Keratinocyte (primary cell): ENCODE measurements around the gene GSG1. TPM values are rescaled to one million over a fixed set of nuclear protein-coding genes. Genes with fewer than 3 reads are reported as not detected.

Experiments
- DNase-seq: peaks from one replicate; pipeline ENCODE4 v3.0.0-alpha.2; 2011; ENCODE audit warnings: low read depth, missing footprints, low spot score
- FAIRE-seq: peaks from 2 replicates; lab custom pipeline; 2011; peaks lifted over from hg19 to GRCh38; lab: Jason Lieb, UNC
- H2AFZ ChIP-seq: 2 replicates; pipeline ENCODE4 v1.6.0; 2012; ENCODE audit warnings: low read length, control low read depth, inconsistent platforms; ENCODE audit not compliant: control insufficient read depth
- H3K27ac ChIP-seq: 2 replicates; pipeline ENCODE4 v1.5.1; 2011; ENCODE audit warnings: low read length; ENCODE audit not compliant: control insufficient read depth, insufficient read depth
- H3K27me3 ChIP-seq: 3 replicates; pipeline ENCODE4 v1.6.0; 2011; ENCODE audit warnings: low read length; ENCODE audit not compliant: control insufficient read depth, insufficient read depth; ENCODE audit errors: extremely low read depth
- H3K36me3 ChIP-seq, 2 experiments: 2 replicates in 1 of 2; 3 replicates in 1 of 2; pipeline ENCODE4 v1.5.1; 2011; ENCODE audit warnings: low read length in 2 of 2, mild to moderate bottlenecking in 1 of 2; ENCODE audit not compliant: control insufficient read depth in 2 of 2, insufficient read depth in 2 of 2; ENCODE audit errors: extremely low read depth in 1 of 2
- H3K4me1 ChIP-seq: 3 replicates; pipeline ENCODE4 v1.5.1; 2011; ENCODE audit warnings: low read length; ENCODE audit not compliant: control insufficient read depth, insufficient read depth; ENCODE audit errors: extremely low read depth
- H3K4me2 ChIP-seq: 3 replicates; pipeline ENCODE4 v1.6.0; 2011; ENCODE audit warnings: low read depth, low read length; ENCODE audit not compliant: control insufficient read depth, insufficient read depth; ENCODE audit errors: extremely low read depth
- H3K4me3 ChIP-seq, 3 experiments: fragments of 200-600 bp in 1 of 3; sonication (generic) in 1 of 3; 2 replicates in 2 of 3; 3 replicates in 1 of 3; pipeline ENCODE4 v1.5.1; 2011 to 2016; ENCODE audit warnings: low read length in 3 of 3, mild to moderate bottlenecking in 3 of 3, control low read depth in 2 of 3, inconsistent platforms in 1 of 3, low read depth in 1 of 3, mixed read lengths in 1 of 3, mixed run types in 1 of 3, moderate library complexity in 1 of 3; ENCODE audit not compliant: control insufficient read depth in 2 of 3, insufficient read depth in 2 of 3; ENCODE audit errors: extremely low read depth in 1 of 3
- H3K79me2 ChIP-seq: 2 replicates; pipeline ENCODE4 v1.6.0; 2012; ENCODE audit warnings: low read length; ENCODE audit not compliant: control insufficient read depth, insufficient read depth
- H3K9ac ChIP-seq: 3 replicates; pipeline ENCODE4 v1.6.0; 2011; ENCODE audit warnings: low read length; ENCODE audit not compliant: control insufficient read depth, insufficient read depth; ENCODE audit errors: extremely low read depth
- H3K9me1 ChIP-seq: 3 replicates; pipeline ENCODE4 v1.6.0; 2011; ENCODE audit warnings: low read length; ENCODE audit not compliant: control insufficient read depth, insufficient read depth; ENCODE audit errors: extremely low read depth
- H3K9me3 ChIP-seq: 2 replicates; pipeline ENCODE4 v1.5.1; 2012; ENCODE audit warnings: low read depth, low read length; ENCODE audit not compliant: control insufficient read depth
- H4K20me1 ChIP-seq: 3 replicates; pipeline ENCODE4 v1.6.0; 2011; ENCODE audit warnings: low read length; ENCODE audit not compliant: control insufficient read depth, insufficient read depth; ENCODE audit errors: extremely low read depth
- CTCF ChIP-seq, 3 experiments: IDR thresholded peaks in 1 of 3; conservative IDR thresholded peaks in 1 of 3; optimal IDR thresholded peaks in 1 of 3; 2 replicates in 2 of 3; 3 replicates in 1 of 3; pipeline versions ENCODE3 to v1.5.1; 2011; ENCODE audit warnings: low read length in 3 of 3, mild to moderate bottlenecking in 3 of 3, moderate library complexity in 2 of 3, control low read depth in 1 of 3, inconsistent platforms in 1 of 3; ENCODE audit not compliant: insufficient read depth in 2 of 3; ENCODE audit errors: extremely low read depth in 1 of 3
- EZH2 ChIP-seq: IDR thresholded peaks from one replicate; pipeline ENCODE4 v1.6.1; 2012; ENCODE audit warnings: inconsistent platforms, mild to moderate bottlenecking, low read length, moderate library complexity
- dilution Hi-C: fragments of 300-500 bp; cut with MboI; formaldehyde crosslinking; loops from one replicate; pipeline ENCODE4 v1.7.0; 2020; ENCODE audit warnings: low sequenced_read_pairs; ENCODE audit not compliant: extremely low pct_ligation_motif_present
- polyA plus RNA-seq, 5 experiments: library from polyadenylated mRNA; depleted of rRNA in 3 of 5; stranded (reverse) in 3 of 5; stranded (forward) in 1 of 5; unstranded in 1 of 5; fragments of >200 nt; gene quantifications; 1 replicate in 1 of 5; 2 replicates in 3 of 5; 3 replicates in 1 of 5; pipeline versions ENCODE4 v1.2.1 to v1.2.3, GENCODE V29; 2011 to 2012; ENCODE audit warnings: missing spikeins in 2 of 5, low read depth in 1 of 5, low replicate concordance in 1 of 5

GSG1 gene
- polyA plus RNA-seq, 1 donor (not counting 4 experiments of a cell fraction or from before 2014, with no cell fraction given): 0.05 TPM

DNA sequence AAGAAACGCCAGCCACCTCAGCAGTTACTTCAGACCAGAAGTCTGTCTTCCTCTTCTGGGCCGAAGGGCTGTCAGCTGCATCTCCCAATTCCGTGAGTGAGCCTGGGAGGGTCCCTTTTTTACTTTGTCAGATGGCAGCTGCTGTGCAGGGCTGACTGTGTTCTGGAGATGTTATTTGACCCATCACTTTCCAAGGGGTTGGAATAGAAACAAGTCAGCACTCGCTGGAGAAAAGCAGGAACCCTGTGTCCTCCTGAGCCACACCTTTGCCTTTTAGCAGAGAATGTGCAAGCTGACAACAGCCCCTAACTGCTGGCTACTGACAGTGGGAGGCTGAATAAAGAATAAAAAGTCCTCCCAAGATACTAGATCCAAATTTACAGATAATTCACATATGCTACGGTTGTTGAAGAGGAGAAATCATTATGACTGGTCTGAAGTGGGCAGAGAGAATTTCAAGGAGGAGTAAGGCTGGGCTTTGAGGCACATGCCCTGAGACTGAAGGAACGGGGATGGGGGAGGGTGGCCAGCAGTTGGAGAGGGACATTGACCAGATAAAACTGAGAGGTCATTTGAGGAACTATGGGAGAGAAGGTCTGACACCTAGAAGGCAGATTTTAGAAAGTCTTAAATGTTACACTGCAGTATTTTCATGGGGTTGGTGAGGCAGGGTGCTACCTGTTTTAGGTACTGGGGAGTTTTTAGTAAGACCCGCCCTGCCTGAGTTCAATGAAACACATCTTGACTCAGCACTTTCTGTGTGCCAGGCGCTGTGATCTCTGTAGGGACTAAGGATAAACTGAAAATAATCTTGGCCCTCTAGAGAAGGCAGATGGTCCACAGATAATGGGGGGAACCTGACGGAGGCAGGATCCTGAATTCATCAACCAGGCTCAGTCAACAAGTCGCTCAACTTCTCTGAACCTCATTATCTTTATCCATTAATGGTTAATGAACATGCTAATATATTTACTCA, 31.9 kb downstream of the GSG1 start:
- FAIRE-seq (peak; percentile 92), DNase-seq (no peak)
- dilution Hi-C loops: no loop called here

DNA sequence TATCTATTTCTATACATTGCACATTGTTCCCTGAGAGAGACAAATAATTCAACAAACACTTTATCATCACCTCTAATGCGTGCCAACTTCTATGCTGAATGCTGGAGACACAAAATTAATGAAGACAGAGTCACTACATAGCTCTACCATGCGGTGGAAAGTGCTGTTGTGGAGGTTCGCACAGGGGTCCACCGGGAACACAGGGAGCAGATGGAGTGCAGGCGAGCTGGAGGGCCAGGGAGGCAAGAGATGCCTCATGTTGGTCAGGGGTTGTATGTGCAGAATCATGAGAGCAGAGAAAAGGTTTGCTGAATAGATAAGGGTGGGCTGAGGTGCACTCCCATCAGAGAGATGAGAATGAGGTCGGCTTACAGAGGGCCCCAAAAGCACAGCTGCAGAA, 34.1 kb downstream of the GSG1 start:
- H3K27me3 ChIP-seq: no peaks in the 10 kb centered on the region
- DNase-seq (no peak), FAIRE-seq (no peak)
- no peaks in the 10 kb centered on the region for H4K20me1 ChIP-seq
- H3K79me2 ChIP-seq: no peaks in the 10 kb centered on the region
- no peaks in the 10 kb centered on the region for H3K9me3 ChIP-seq
- peaks cover 2% of the 10 kb centered on the region for H3K9me1 ChIP-seq
- peaks cover 27% of the 10 kb centered on the region for H3K4me1 ChIP-seq
- no peak overlapping the region for H2AFZ ChIP-seq
- H3K27ac ChIP-seq: no peak overlapping the region
- dilution Hi-C loops: no loop called here
- H3K4me2 ChIP-seq: no peak overlapping the region
- H3K9ac ChIP-seq: no peak overlapping the region
- no peak for TF ChIP-seq EZH2
- TF ChIP-seq CTCF (optimal IDR thresholded peaks at IDR 0.05 in 1 of 3, IDR thresholded peaks at IDR 0.05 in 1 of 3, conservative IDR thresholded peaks at IDR 0.05 in 1 of 3; ENCODE audit: extremely low read depth in 1 of 3, insufficient read depth in 2 of 3, low read length in 3 of 3): no peak
- H3K4me3 ChIP-seq: no peak overlapping the region
- no peaks in the 10 kb centered on the region for H3K36me3 ChIP-seq

More for the DNA sequence above, 31.9 kb downstream of the GSG1 start:
- no peaks in the 10 kb centered on the region for H3K27me3 ChIP-seq
- peaks cover 31% of the 10 kb centered on the region for H3K4me1 ChIP-seq
- H3K36me3 ChIP-seq: no peaks in the 10 kb centered on the region
- H3K4me3 ChIP-seq: peak overlapping the region in 2 of 3 experiments; percentile 2 to 23
- H3K4me2 ChIP-seq: peak overlapping the region; percentile 70
- peak overlapping the region; percentile 59 for H2AFZ ChIP-seq
- TF ChIP-seq CTCF (optimal IDR thresholded peaks at IDR 0.05 in 1 of 3, IDR thresholded peaks at IDR 0.05 in 1 of 3, conservative IDR thresholded peaks at IDR 0.05 in 1 of 3; ENCODE audit: extremely low read depth in 1 of 3, insufficient read depth in 2 of 3, low read length in 3 of 3) (no peak), EZH2 (no peak)
- H4K20me1 ChIP-seq: no peaks in the 10 kb centered on the region
- peaks cover 2% of the 10 kb centered on the region for H3K9me1 ChIP-seq
- peak overlapping the region; percentile 2 for H3K9ac ChIP-seq
- no peaks in the 10 kb centered on the region for H3K79me2 ChIP-seq
- no peaks in the 10 kb centered on the region for H3K9me3 ChIP-seq
- H3K27ac ChIP-seq: peak overlapping the region; percentile 75
